GM12878 (cell line): ENCODE results near the gene OCA2. TPM values are rescaled to one million over a fixed set of nuclear protein-coding genes. Genes with fewer than 3 reads are reported as not detected.

Source experiments
- CEBPZ ChIP-seq: fragments of 150-350 bp; IDR thresholded peaks from 2 replicates; pipeline ENCODE4 v1.6.1; 2016; ENCODE audit warnings: low read depth, low read length
- E4F1 ChIP-seq: fragments of 450-650 bp; IDR thresholded peaks from 2 replicates; pipeline ENCODE4 v1.6.1; 2018; ENCODE audit warnings: borderline replicate concordance, mild to moderate bottlenecking; ENCODE audit not compliant: partially characterized antibody
- PAX8 ChIP-seq: fragments of 450-650 bp; IDR thresholded peaks from 2 replicates; pipeline ENCODE4 v1.6.1; 2017; ENCODE audit warnings: mild to moderate bottlenecking, moderate library complexity
- PKNOX1 ChIP-seq: fragments of 450-650 bp; IDR thresholded peaks from 2 replicates; pipeline ENCODE4 v1.6.1; 2016; ENCODE audit warnings: mild to moderate bottlenecking
- SMAD1 ChIP-seq: fragments of 450-650 bp; IDR thresholded peaks from 2 replicates; pipeline ENCODE4 v1.6.1; 2018; ENCODE audit warnings: mild to moderate bottlenecking, low read depth; ENCODE audit not compliant: partially characterized antibody
- SP1 ChIP-seq: IDR thresholded peaks from one replicate; pipeline ENCODE4 v1.6.1; 2011; ENCODE audit warnings: low read depth, low read length
- polyA plus RNA-seq, 11 experiments: library from polyadenylated mRNA; depleted of rRNA in 4 of 11; unstranded in 6 of 11; stranded (reverse) in 5 of 11; fragments of >200 nt; fragmentation: Nextera tagmentation in 4 of 11; fragmentation: Illumina TruSeq in 1 of 11; extraction: Ambion mirVana in 4 of 11; extraction: Trizol in 1 of 11; gene quantifications; 1 replicate in 1 of 11; 2 replicates in 10 of 11; pipeline versions ENCODE4 v1.2.1 to v1.2.3, GENCODE V29; 2011 to 2016; ENCODE audit warnings: inconsistent platforms in 2 of 11, missing spikeins in 2 of 11, low read depth in 1 of 11
- total RNA-seq, 4 experiments: library from RNA; depleted of rRNA in 3 of 4; stranded (reverse); fragments of >200 nt in 3 of 4; fragmentation: Illumina TruSeq in 1 of 4; extraction: Trizol in 1 of 4; gene quantifications; 2 replicates each; pipeline versions ENCODE4 v1.2.1 to v1.2.3, GENCODE V29; 2013 to 2021

The OCA2 gene
- total and polyA plus RNA-seq, 10 of the 15 experiments (the other 5 are each of a cell fraction or from before 2014, with no cell fraction given), result 0.04 to 1.8 TPM; not detected in 8

GRCh38 chr15:27933562-27933961, 165.6 kb downstream of the OCA2 start (continued):
- TF ChIP-seq E4F1 (no peak), PAX8 (no peak), SP1 (no peak), SMAD1 (no peak), PKNOX1 (no peak), CEBPZ (no peak)
- TF ChIP-seq, all 136 proteins: peak for 0
